ENCODE results near the gene DUOXA2.

DUOXA2 gene

DNA sequence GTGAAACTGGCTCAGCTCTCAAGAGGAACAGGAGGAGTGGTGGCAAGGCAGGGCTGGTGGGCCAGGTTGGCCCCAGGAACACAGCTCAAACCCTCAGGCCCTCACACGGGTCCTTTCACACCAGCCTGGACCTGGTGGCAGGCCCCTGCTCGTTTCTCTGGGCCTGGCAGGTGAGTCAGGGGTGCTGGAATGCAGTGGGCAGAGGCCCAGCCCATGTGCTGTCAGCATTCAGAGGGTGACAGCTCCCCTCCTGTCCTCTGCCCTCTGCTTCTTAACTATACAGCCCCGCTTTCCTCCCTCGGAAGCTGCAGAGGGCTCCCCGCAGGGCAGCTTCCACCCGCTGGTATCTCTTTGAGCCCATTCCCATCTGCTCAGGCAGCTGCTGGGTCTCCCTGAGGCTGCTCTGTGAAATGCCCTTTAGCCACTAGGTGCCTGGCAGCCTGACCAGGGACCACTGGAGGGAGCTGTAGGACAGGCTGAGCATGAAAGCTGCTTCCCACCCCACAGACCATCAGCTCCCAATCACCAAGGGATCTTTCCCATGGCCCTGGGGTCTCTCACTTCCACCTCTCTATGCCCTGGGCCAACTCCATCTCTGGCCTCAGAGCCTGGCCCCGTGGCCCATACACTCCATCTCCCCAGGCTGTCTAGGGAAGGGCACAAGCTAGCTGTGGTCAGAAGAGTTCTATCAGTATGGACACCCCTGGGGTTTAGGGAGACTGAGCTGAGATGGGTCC, 48.8 kb downstream of the DUOXA2 start:
- peak; percentile 28 to 39 for DNase-seq (ENCODE audit: low read depth in 2 of 2)

DNA sequence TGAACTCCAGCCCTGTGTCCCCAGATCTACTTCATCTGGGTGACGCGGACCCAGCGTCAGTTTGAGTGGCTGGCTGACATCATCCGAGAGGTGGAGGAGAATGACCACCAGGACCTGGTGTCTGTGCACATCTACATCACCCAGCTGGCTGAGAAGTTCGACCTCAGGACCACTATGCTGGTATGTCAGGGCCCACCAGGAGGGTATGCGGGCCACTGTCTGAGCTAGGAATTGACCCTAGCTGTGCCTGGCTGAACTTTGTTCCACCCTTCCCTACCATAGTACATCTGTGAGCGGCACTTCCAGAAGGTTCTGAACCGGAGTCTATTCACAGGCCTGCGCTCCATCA, 49.4 kb downstream of the DUOXA2 start:
- DNase-seq (ENCODE audit: low read depth in 2 of 2): no peak

DNA sequence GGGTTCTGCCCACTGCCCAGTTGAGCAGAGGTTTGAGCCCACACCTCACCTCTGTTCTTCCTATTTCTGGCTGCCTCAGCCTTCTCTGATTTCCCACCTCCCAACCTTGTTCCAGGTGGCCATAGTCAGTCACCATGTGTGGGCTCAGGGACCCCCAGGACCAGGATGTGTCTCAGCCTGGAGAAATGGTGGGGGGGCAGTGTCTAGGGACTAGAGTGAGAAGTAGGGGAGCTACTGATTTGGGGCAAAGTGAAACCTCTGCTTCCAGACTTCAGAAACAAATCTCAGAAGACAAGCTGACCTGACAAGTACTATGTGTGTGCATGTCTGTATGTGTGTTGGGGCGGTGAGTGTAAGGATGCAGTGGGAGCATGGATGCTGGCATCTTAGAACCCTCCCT, 50.8 kb downstream of the DUOXA2 start:
- DNase-seq (ENCODE audit: low read depth in 2 of 2): no peak

DNA sequence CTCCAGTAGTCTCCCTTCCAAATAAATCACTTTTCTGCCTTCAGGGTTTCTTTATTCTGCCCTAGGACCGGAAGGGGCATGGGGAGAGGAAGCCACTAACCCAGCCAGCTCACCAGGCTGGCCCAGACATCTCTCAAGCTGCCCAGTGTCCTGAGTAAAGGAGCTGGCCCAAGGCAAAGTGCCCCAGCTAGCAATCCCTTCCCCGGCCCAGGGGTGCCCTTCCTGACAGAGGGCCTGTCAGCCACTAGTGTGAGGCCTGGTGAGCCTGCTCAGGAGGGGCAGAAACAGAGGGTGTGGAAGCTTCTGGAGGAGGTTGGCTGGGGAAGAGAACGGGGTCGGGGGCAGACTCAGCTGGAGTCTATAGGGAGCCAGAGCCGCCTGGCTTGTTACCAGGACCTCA, 51.4 kb downstream of the DUOXA2 start:
- no peak for DNase-seq (ENCODE audit: low read depth in 2 of 2)

DNA sequence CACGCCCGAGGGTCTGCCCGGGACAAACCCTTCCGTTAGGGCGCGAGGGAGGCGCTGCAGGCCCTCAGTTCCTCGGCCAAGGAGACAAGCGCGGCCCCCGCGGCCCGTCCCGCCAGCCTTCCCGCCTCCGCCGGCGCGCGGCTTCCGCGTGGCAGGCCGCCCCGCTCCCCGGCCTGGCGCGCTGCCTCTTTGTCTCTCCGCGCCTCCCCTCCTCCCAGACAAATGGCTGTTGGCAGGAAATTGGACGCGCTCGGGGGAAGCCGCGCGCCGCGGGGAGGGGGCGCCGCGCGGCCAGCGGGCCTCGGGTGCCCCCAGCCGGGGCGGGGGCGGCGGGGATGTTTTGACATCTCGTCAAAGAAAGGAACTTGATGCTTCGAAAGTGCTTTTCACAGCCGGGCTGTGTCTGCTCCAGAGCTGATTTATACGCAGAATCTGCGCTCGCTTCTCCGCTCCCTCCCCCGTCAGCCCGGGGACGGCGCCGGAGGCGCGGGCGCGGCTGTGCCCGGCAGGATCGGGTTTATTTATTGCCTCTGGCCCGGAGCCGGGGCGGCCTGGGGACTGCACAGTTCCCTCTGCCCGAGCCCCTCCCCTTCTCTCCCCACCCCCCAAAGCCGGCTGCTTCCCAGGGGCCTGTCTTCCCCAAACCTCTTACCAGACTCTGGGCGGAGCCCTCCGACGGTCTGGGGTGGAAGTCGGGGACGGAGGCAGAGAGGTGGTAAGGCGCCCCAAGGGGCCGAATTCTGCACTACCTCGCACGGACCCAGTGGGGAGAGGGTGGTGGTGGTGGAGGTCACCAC, 52.9 kb downstream of the DUOXA2 start:
- peak; percentile 62 to 67 for DNase-seq (ENCODE audit: low read depth in 2 of 2)

GRCh38 chr15:45167631-45168205, 53.6 kb downstream of the DUOXA2 start:
- no peak for DNase-seq (ENCODE audit: low read depth in 2 of 2)
